Stimulated activated effector memory CD8-positive, alpha-beta T cell treated with anti-CD3 and anti-CD28 coated beads, Interleukin-12 subunit alpha, Interleukin-12 subunit beta, amount 100 ng/mL, for 72 hours (primary cell): ENCODE results near the gene MMP24.
A peak's percentile ranks its signal among the peaks of the same experiment; 100 is the strongest.

Experiments used
- ATAC-seq: fragments of 150-1000 bp; cut with Tn5 transposase; 2 replicates; pipeline ENCODE4 v1.10.0; 2021
- DNase-seq, 2 donors: peaks; one replicate each; pipeline ENCODE4 v3.0.0; 2021 to 2022; ENCODE audit warnings: low spot score in 2 of 2
- H3K27ac Mint-ChIP-seq: one replicate; pipeline ENCODE4 v1.8.0; 2022; ENCODE audit warnings: mild to moderate bottlenecking, mixed read lengths
- H3K36me3 Mint-ChIP-seq: one replicate; pipeline ENCODE4 v1.8.0; 2022; ENCODE audit warnings: mild to moderate bottlenecking, mixed read lengths
- H3K4me1 Mint-ChIP-seq: one replicate; pipeline ENCODE4 v1.8.0; 2022; ENCODE audit warnings: mixed read lengths
- H3K4me3 Mint-ChIP-seq: one replicate; pipeline ENCODE4 v1.8.0; 2022; ENCODE audit warnings: mild to moderate bottlenecking, mixed read lengths
- H3K9me3 Mint-ChIP-seq: one replicate; pipeline ENCODE4 v1.8.0; 2022; ENCODE audit warnings: mixed read lengths

Gene MMP24

GRCh38 chr20:35298264-35298663, 71.8 kb downstream of the MMP24 start:
- ATAC-seq: no peak
- Mint-ChIP-seq H3K36me3 (peaks cover 10% of the 10 kb centered on the region), H3K4me1 (peaks cover 25% of the 10 kb centered on the region), H3K27ac (peak overlapping the region; percentile 58), H3K9me3 (no peaks in the 10 kb centered on the region), H3K4me3 (no peak overlapping the region)
- DNase-seq: no peak

GRCh38 chr20:35299780-35300179, 73.3 kb downstream of the MMP24 start:
- H3K27ac Mint-ChIP-seq: no peak overlapping the region

DNA sequence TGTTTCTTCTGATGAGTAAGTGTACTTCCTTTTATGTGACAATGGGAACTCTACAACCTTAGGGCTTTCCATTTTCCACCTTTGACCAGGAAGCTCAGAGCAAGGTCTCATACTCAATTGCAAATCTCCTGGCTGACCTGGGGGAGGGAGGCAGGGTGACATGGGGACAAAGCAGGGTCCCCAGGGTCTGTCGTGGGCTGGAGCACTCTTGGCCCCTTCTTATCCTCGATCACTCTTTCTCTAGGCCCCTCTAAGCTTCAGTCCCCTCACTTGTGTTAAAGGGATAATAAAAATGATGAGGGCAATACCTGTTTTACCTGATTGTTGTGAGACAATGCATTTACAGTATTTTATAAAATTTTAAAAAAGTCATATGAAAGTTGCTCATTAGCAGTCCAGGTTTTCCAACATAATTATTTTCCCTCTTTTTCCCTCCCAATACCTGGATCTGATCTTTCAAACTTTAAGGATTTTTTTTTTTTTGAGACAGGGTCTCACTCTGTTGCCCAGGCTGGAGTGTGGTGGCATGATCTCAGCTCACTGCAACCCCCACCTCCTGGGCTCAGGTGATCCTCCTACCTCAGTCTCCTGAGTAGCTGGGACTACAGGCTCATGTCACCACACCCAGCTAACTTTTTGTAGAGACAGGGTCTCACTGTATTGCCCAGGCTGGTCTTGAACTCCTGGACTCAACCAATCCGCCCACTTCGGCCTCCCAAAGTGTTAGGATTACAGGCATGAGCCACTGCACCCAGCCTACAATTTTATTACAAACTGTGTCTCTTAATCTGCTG, 74.2 kb downstream of the MMP24 start:
- ATAC-seq: no peak
- DNase-seq: no peak
- Mint-ChIP-seq H3K9me3 (no peaks in the 10 kb centered on the region), H3K4me3 (no peak overlapping the region), H3K27ac (no peak overlapping the region), H3K4me1 (peaks cover 49% of the 10 kb centered on the region), H3K36me3 (peaks cover 14% of the 10 kb centered on the region)

More at GRCh38 chr20:35299780-35300179, 73.3 kb downstream of the MMP24 start:
- Mint-ChIP-seq H3K4me3 (no peak overlapping the region), H3K4me1 (peaks cover 40% of the 10 kb centered on the region), H3K9me3 (no peaks in the 10 kb centered on the region), H3K36me3 (peaks cover 10% of the 10 kb centered on the region)
- no peak for ATAC-seq
- no peak for DNase-seq

DNA sequence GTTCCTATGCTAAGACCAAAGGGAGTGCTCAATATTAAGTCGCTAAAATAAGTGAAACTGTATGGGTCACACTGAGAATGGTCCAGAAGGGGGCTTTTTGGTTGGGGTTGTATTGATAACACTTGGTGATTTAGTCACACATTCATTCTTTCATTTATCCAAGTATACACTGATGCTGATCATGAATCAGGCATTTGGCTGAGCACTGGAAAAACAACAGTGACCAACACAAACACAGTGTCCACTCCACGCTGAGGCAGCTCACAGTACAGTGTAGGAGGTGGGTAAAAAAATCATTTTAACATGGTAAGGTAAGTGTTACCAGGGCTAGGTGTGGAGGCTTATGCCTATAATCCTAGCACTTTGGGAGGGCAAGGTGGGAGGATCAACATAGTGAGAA, 74.9 kb downstream of the MMP24 start:
- no peak for ATAC-seq
- H3K27ac Mint-ChIP-seq: peak overlapping the region; percentile 89
- peaks cover 56% of the 10 kb centered on the region for H3K4me1 Mint-ChIP-seq
- DNase-seq: no peak
- H3K36me3 Mint-ChIP-seq: peaks cover 19% of the 10 kb centered on the region
- H3K4me3 Mint-ChIP-seq: no peak overlapping the region
- no peaks in the 10 kb centered on the region for H3K9me3 Mint-ChIP-seq

DNA sequence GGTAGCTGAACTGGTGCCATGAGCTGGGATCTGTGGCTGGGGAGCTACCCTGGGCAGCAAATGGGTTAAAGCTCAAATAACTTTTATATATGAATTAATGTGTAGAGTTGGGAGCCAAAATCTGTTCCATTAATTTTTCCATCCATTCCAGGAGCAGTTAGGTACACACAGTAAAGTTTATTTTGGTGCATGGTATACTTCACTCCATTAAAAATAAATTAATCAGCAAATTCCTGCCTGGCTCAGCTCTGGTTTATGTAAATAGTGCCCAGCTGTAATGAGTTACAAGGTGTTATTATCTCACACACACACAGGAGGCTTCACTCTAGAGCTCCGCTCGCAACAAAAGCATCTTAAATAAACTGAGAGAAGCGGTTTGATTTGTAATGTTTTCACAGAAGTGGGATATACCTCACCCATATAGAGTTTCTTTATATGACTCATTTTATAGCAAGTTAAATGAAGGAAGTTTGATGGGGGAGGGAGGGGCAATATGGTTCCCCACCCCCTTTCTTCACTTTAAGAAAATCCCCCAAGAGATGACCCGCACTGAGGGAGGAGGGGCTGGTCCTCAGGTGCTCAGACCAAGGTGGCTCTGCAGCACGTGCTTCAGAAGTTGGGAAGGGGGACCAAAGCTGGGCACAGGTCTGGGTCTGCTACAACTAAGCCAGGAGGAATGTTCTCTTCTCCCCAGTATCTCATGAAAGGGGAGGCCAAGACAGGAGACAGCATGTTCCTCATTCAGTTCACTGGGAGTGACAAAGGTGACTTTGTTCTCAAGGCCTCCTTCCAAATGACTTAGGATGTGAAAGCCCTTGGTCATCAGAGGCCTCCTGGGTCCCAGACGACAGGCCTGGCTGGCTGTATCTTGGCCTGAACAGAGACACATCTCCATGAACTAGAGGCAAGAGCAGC, 76.2 kb downstream of the MMP24 start:
- peaks cover 69% of the 10 kb centered on the region for H3K4me1 Mint-ChIP-seq

DNA sequence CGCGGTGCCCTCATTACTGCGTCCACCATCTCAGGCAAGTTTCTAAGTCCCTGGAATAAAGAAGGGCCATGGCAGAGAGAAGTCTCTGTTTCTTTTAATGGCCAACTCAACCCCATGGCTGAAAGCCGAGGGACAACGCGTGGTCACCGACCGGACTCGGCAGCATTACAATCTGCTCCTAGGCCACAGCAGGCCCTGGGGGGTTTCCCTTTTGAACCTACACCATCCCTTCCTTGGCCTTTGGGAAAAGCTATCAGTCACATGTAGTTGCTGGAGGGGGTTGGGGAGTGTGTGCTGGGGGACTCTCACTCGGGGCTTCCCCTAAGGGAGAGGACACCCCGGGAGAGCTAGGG, 76.9 kb downstream of the MMP24 start:
- H3K9me3 Mint-ChIP-seq: no peaks in the 10 kb centered on the region
- ATAC-seq: no peak
- H3K4me3 Mint-ChIP-seq: peak overlapping the region; percentile 14
- peak overlapping the region; percentile 95 for H3K27ac Mint-ChIP-seq
- peaks cover 73% of the 10 kb centered on the region for H3K4me1 Mint-ChIP-seq
- H3K36me3 Mint-ChIP-seq: peaks cover 19% of the 10 kb centered on the region
- no peak for DNase-seq

More for the DNA sequence above, 76.2 kb downstream of the MMP24 start:
- H3K36me3 Mint-ChIP-seq: peaks cover 19% of the 10 kb centered on the region
- no peak for DNase-seq
- H3K9me3 Mint-ChIP-seq: no peaks in the 10 kb centered on the region
- H3K27ac Mint-ChIP-seq: no peak overlapping the region
- no peak overlapping the region for H3K4me3 Mint-ChIP-seq
- peak; percentile 17 for ATAC-seq

DNA sequence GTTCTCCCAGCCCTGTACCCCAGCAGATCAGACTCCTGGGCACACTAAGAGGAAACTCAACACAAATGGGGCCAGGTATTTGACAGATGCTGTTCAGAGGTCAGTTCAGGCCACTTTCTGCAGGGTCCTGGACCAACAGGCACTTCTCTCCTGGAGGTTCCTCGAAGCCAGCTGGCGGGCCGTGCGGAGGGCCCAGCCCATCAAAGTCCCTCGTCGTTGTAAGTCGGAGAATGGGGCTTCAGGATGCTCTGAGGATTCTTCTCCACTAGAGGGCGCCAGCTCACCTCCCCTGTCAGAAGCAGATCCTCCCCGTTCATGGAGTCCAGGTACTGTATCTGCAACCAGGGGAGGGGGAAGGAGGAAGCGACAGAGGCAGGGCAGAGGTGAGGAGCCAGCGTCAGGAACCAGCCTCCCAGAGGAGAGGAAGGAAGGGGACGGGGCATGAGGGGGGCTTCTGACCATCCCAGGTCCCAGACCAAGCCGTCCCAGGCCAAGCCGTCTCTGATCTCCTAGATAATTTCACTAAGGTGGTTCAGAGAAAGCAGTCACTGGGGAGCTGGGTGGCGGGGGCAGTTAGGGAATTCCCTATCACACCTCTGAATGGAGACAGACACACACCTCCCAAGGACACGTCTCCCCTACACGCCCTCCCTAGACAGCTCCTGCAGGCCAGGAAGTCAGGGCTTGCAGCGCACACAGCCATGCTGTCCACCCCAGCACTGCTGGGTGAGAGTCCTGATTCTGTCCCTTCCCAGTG, 77.4 kb downstream of the MMP24 start:
- H3K4me1 Mint-ChIP-seq: peaks cover 70% of the 10 kb centered on the region
- H3K27ac Mint-ChIP-seq: peak overlapping the region; percentile 95
- no peaks in the 10 kb centered on the region for H3K9me3 Mint-ChIP-seq
- peak; percentile 64 for ATAC-seq
- peak overlapping the region; percentile 14 for H3K4me3 Mint-ChIP-seq
- peak; percentile 84 to 94 for DNase-seq
- peaks cover 16% of the 10 kb centered on the region for H3K36me3 Mint-ChIP-seq

GRCh38 chr20:35304956-35305355, 78.5 kb downstream of the MMP24 start:
- no peak for ATAC-seq
- Mint-ChIP-seq H3K9me3 (no peaks in the 10 kb centered on the region), H3K36me3 (peaks cover 11% of the 10 kb centered on the region), H3K4me1 (peaks cover 69% of the 10 kb centered on the region), H3K4me3 (peak overlapping the region; percentile 69), H3K27ac (peak overlapping the region; percentile 95)
- DNase-seq: no peak

DNA sequence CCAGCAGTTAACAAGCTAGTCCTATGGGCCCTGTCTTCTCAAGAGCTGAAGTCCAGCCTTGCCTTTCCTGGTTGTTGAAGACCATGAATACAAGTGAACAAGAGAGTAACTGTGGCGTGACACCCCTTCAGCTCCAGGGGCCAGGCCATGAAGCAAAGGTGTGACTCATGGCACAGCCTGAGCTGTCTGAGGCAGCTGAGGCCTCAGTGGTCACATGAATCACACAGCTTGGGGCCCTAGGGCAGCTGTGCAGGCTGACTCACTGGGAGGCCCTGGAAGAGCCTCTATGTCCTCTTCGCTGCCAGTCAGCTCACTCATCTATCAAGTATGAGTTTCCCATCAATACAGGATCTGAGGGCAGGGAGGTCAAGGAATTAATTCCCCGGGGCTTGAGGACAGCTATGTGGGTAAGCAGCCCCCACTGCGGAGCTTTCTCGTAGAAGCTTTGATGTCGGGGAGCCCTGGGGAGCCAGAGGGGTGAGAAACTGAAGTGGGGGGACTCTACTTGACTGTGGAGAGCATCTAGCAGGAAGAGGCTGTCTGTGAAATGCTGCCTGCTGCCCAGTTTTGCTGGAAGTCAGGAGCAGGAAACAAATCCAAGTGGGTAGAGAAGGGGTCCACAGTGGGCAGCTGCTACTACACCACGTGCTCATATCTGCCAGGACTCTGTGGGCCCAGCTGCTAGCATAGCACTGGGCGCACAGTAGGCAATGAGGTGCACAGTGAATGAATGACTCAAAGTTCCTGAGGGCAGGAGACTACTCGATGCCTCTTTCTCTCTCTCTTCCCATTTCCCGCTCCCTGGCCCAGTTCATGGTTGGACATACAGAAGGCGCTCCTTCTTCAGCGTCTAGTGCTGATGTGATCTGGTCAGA, 79.4 kb downstream of the MMP24 start:
- Mint-ChIP-seq H3K9me3 (no peaks in the 10 kb centered on the region), H3K4me3 (peak overlapping the region; percentile 69), H3K36me3 (peaks cover 18% of the 10 kb centered on the region), H3K4me1 (peaks cover 72% of the 10 kb centered on the region), H3K27ac (peak overlapping the region; percentile 95)
- ATAC-seq (peak; percentile 98), DNase-seq (peak; percentile 65 to 85)

DNA sequence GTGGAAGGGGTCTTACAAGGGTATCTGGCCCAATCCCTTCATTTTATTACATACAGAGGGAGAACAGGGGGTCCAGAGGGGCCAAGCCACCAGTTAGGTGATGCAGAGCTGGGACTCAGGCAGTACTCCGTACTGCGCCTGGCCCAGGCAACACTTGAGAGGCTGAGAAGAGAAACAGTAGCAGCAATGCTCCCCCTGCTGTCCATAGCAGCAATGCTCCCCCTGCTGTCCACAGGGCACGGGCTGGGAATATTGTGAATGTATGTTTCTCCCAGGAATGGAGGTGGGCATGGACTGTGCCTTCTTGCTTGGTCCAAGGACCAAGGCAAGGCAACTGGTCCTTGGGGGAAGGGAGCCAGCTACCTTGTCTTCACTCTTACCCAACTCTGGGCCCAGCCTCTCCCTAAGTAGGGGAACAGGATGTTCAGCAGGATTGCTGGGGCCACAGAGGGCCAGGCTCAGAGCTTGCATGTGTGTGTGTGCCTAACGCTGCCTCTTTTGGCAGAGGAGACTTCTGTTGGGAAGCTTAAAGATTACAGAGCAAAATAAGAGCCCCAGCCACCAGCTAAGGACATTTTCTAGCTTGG, 80.5 kb downstream of the MMP24 start:
- Mint-ChIP-seq H3K9me3 (no peaks in the 10 kb centered on the region), H3K27ac (peak overlapping the region; percentile 95), H3K4me1 (peaks cover 74% of the 10 kb centered on the region), H3K4me3 (peak overlapping the region; percentile 69), H3K36me3 (peaks cover 18% of the 10 kb centered on the region)
- DNase-seq: peak in 1 of 2 donors; percentile 65
- no peak for ATAC-seq

DNA sequence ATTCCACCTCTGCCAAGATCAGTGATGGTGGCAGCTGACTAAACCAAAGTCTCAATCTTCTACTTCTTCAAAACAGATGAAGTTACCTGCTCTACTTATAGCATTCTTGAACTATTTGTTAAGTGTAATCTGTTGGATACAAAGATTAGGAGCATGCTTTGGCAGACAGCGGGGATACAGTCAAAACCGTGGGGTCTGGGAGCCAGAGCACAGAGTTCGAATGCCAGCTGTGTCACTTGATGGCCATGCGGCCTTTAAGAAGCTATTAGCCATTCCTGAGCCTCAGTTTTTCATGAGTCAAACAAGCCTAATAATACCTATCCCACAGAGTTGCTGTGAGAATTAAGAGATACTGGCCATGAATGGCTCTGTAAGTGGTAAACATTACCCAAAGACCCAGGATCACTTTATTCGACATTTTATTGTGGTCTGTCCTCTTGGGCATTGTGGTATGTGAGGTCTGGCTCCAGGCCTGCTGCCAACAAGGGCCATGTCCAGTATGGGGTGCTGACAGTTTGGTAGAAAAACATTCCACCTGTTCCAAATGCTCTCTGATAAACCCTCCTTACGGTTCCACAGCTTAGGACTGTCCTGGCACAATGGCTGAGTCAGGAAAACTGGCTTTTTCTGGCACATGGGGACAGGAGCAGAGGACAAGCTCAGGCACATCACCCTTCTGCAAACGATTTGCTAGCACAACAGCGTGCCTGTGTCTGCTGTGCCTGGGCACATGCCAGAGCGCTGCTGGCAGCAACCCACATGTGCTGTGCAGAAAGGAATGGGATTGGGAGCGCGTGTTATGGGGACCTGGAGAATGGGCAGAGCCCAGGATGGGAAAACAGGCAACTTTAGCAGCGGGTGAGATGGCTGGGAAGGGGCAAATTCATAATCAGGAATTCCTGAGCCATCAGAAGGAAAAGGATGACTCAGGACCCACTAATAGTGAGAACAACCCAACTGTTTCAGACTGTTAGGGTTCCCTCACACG, 81.5 kb downstream of the MMP24 start:
- DNase-seq: no peak
- peaks cover 25% of the 10 kb centered on the region for H3K36me3 Mint-ChIP-seq
- no peak overlapping the region for H3K4me3 Mint-ChIP-seq
- ATAC-seq: no peak
- peaks cover 74% of the 10 kb centered on the region for H3K4me1 Mint-ChIP-seq
- no peaks in the 10 kb centered on the region for H3K9me3 Mint-ChIP-seq
- H3K27ac Mint-ChIP-seq: peak overlapping the region; percentile 95

- H3K4me1 Mint-ChIP-seq: peaks cover 62% of the 10 kb centered on the region
- H3K27ac Mint-ChIP-seq: peak overlapping the region; percentile 71
- H3K36me3 Mint-ChIP-seq: peaks cover 26% of the 10 kb centered on the region
- peak; percentile 76 for ATAC-seq
- peak overlapping the region; percentile 5 for H3K4me3 Mint-ChIP-seq
- peak in 1 of 2 donors; percentile 78 for DNase-seq
- H3K9me3 Mint-ChIP-seq: no peaks in the 10 kb centered on the region
Measured at GRCh38 chr20:35311409-35311808, 84.9 kb downstream of the MMP24 start.

DNA sequence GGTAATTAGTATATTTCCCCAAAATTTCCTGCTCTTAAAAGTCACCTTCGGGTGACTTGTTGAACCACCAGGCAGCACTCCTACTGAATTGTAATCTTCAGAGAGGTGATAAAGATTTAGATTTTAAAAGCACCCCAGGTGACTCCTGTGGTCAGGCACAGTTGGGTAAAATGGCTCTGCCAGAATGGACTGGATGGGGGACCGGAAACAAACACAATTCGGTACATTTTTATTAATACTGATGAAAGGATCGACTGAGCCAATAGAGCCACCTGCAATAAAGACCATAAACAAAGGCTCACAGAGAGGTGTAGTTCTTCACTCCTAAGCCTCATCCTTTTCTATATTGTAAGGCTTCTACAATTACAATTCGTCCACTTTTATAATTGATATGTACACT, 85.3 kb downstream of the MMP24 start:
- H3K27ac Mint-ChIP-seq: peak overlapping the region; percentile 71
- no peak for DNase-seq
- H3K4me1 Mint-ChIP-seq: peaks cover 58% of the 10 kb centered on the region
- H3K9me3 Mint-ChIP-seq: no peaks in the 10 kb centered on the region
- H3K36me3 Mint-ChIP-seq: peaks cover 26% of the 10 kb centered on the region
- H3K4me3 Mint-ChIP-seq: peak overlapping the region; percentile 5
- ATAC-seq: no peak
